ENCODE results near the gene HOXA2.

HOXA2 gene

GRCh38 chr7:27111751-27112277, 9.3 kb upstream of the HOXA2 start:
- no peak for DNase-seq (ENCODE audit: low spot score)

GRCh38 chr7:27111042-27111750, 8.7 kb upstream of the HOXA2 start:
- no peak for DNase-seq (ENCODE audit: low spot score)

DNA sequence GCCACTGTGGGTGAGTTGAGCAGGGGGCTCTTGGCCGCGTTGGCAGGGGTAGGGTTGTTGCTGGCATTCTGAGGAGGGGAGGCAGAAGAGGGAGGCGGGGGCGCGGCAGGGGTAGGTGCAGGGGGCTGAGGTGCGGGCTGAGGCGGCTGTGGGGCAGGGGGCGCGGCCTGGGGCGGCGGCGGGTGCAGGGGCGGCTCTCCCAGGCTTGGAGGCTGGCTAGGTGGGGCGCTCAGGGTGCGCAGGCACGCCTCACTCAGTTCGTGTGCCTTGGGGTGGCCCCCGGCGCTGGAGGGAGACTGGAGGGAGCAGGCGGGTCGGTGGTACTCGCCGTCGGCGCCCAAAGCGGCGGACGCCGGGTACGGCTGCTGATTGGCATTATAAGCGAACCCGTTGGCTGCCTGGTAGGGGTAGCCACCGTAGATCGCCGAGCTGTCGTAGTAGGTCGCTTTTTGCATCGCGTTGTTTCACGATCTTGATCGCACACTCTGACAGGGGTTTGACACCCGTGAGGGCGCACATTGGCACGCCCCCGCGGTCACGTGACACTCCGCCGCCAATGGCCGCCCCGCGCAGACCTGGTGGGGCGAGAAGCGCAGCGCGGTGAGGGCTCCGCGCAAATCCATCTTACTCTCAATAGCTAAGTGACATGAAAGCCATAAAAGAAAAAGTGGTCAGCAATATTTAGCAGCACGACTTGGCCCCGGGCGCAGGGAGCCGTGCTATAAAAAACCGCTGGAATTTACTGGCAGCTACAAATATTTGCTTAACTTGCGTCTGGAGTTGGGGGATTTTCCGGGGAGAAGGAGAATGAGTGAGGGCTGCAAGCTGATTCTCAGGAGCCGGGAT, 7.9 kb upstream of the HOXA2 start:
- no peak for DNase-seq (ENCODE audit: low spot score)

DNA sequence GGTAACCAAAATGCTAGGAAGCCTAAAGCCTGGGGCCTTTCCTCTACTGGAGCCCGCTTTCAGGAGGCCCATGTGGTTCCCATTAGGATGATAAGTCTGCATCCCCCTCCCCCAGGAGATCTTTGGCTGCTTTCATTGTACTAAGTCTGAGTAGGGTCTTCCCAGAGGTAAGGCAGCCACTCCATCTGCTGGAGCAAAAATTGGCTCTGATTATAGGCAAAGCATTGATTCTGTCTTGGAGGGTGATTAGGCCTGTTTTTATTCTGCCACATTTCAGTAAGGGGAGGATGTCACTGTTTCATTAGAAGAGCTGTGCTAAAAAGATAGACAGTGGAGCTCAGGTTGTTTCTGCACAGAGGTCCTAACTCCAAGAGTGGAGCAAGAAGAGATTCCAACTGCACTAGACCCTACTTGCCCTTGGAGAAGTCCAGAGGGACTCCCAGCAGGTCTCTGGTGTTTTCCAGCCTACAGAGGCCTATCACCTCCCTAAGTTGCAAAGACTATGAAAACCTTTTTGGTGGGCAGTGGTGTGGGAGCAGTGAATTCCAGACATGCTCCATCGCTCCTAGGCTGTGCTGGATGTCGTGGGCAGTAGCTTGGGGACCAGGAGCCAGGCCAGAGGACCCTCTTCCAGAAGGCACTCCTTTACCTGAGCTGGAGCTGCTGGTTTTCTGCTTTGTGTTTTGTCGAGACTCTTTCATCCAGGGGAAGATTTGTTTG, 7.1 kb upstream of the HOXA2 start:
- no peak for DNase-seq (ENCODE audit: low spot score)

- DNase-seq (ENCODE audit: low spot score): no peak
Measured at GRCh38 chr7:27108390-27109127, 6.1 kb upstream of the HOXA2 start.

- DNase-seq (ENCODE audit: low spot score): no peak
Measured at GRCh38 chr7:27107391-27108381, 5.2 kb upstream of the HOXA2 start.

GRCh38 chr7:27106901-27107240, 4.4 kb upstream of the HOXA2 start:
- no peak for DNase-seq (ENCODE audit: low spot score)

DNA sequence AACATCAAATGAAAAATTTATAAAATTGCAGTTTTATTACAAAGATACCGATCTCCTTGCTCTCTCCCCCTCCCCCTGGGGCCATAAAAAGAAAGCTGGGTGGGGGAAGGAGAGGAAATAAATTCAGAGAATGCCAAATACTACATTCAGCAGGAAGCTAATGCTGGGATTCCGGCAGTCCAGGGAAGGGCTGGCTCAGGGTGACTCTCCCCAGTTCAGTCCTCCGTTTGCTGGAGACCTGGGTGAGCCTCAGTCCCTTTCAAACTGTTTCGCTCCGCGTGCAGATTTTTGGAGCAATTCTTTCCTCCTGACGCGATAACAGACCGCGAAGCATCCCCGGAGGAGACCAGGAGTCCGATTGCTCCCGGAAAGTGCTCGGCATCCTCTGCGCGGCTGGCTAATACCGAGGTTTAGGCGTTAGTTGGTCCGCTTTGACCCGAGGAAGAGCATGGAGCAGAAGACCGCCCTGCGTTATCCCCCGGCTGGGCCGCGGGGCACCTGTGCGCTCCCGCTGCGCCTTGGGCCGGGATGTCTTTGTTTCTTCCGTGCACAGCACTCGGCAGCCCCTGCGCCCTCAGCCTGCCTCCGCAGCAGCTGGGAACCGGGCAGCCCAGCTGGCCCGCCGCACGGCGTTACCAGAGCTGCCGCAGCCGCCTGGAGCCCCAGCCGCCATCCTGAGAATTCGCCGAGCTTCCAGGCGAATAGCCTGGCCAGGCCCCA, 3.9 kb upstream of the HOXA2 start:
- no peak for DNase-seq (ENCODE audit: low spot score)

GRCh38 chr7:27105301-27106031, 3.0 kb upstream of the HOXA2 start:
- no peak for DNase-seq (ENCODE audit: low spot score)

- DNase-seq (ENCODE audit: low spot score): no peak
Measured at GRCh38 chr7:27104341-27105058, 2.0 kb upstream of the HOXA2 start.

- no peak for DNase-seq (ENCODE audit: low spot score)
Measured at GRCh38 chr7:27103489-27104226, 1.2 kb upstream of the HOXA2 start.

DNA sequence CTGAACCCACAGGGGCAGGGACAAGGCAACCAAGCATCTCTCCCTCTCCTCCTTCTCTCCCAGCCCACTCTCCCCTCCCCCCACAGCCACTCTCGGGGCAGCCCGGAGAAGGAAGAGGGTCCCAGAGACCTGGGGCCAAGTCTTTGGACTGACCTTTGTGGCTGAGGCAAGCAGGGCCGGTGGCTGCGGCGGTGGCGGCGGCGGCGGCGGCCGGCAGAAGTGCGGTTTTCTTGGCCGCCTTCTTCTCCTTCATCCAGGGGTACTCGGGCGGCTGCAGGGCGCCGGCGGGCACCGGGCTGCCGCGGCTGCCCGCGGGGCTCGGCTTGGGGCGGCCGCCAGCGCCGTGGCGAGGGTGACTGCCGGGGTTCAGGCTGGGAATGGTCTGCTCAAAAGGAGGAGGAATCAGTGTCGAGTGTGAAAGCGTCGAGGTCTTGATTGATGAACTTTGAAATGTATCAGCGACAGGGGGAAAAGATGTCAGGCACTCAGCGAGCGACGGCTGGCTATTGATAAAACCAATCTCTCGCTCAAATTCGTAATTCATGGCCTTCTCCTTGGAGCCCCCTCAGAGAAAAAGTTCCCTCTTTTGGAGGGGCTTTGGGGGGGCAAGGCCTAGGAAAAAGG, 414 bp downstream of the HOXA2 start:
- DNase-seq (ENCODE audit: low spot score): no peak

GRCh38 chr7:27101171-27101956, 1.1 kb downstream of the HOXA2 start:
- no peak for DNase-seq (ENCODE audit: low spot score)

GRCh38 chr7:27100694-27101170, 1.8 kb downstream of the HOXA2 start:
- no peak for DNase-seq (ENCODE audit: low spot score)

- no peak for DNase-seq (ENCODE audit: low spot score)
Measured at GRCh38 chr7:27099453-27100370, 2.8 kb downstream of the HOXA2 start.
